ENCODE results near the gene MYADM. TPM values are rescaled to one million over a fixed set of nuclear protein-coding genes. Genes with fewer than 3 reads are reported as not detected.
A peak's percentile ranks its signal among the peaks of the same experiment; 100 is the strongest.

MYADM gene
- total and polyA plus RNA-seq, 2 donors (not counting 1 experiment from before 2014, with no cell fraction given), result 18.5 to 172 TPM

GRCh38 chr19:53868091-53868891, 608 bp downstream of the MYADM start:
- H3K27me3 Mint-ChIP-seq, result no peaks in the 10 kb centered on the region
- peaks cover 33 to 64% of the 10 kb centered on the region in 2 donors for H3K4me1 ChIP-seq (ENCODE audit: control insufficient read depth in 2 of 2, insufficient read depth in 2 of 2, low read length in 2 of 2)
- WGBS (ENCODE audit: insufficient coverage), result 3% methylated on average over 27 of the region's 37 CpGs
- no peak for TF ChIP-seq EZH2 (IDR thresholded peaks at IDR 0.05; ENCODE audit: borderline replicate concordance, insufficient read depth, low read depth, low read length, poor library complexity, severe bottlenecking)
- no peak for TF ChIP-seq CTCF (IDR thresholded peaks at IDR 0.05)
- intact Hi-C loops (cut with micrococcal nuclease), result loop anchor here (5.0 kb wide), 5 partner anchors 249 to 1696 kb away; partner anchors contain the start of genes KMT5C, LENG9, PRPF31 and TFPT
- peak overlapping the region; percentile 97 for H3K9ac ChIP-seq (ENCODE audit: low read length)
- H3K4me3 Mint-ChIP-seq, result peak overlapping the region; percentile 92
- H3K36me3 ChIP-seq (replicated peaks in 1 of 2; ENCODE audit: control extremely low read depth in 1 of 2, control insufficient read depth in 1 of 2, extremely low read depth in 1 of 2, insufficient read depth in 2 of 2, low read length in 1 of 2), result peaks cover 0 to 6% of the 10 kb centered on the region in 2 experiments
- H3K9me3 Mint-ChIP-seq (ENCODE audit: insufficient read depth), result no peaks in the 10 kb centered on the region
- no peaks in the 10 kb centered on the region for H3K27me3 ChIP-seq (replicated peaks in 1 of 4; ENCODE audit: control extremely low read depth in 1 of 4, control insufficient read depth in 3 of 4, insufficient read depth in 4 of 4, low read length in 3 of 4)
- no peak for ATAC-seq (ENCODE audit: low read depth)
- DNase-seq, result peak; percentile 62
- peaks cover 43% of the 10 kb centered on the region for H4K20me1 ChIP-seq (ENCODE audit: control insufficient read depth, insufficient read depth, low read length, poor library complexity, severe bottlenecking)
- peaks cover 23% of the 10 kb centered on the region for H3K79me2 ChIP-seq (ENCODE audit: control insufficient read depth, insufficient read depth, low read length)
- peaks cover 43% of the 10 kb centered on the region for H3K4me1 Mint-ChIP-seq
- H3K27ac Mint-ChIP-seq, result peak overlapping the region; percentile 99
- CTCF ChIA-PET, result interaction anchor here (0.9 to 1.3 kb wide), 2 partner anchors 9 to 15 kb away, joined by 5 read pairs; no protein-coding TSS in a partner anchor
- peak overlapping the region; percentile 97 for H3K4me2 ChIP-seq (replicated peaks; ENCODE audit: low read depth, low read length, poor library complexity, severe bottlenecking)
- H2AFZ ChIP-seq (ENCODE audit: insufficient read depth, low read depth, low read length, poor library complexity, severe bottlenecking), result peak overlapping the region; percentile 22
- H3K9me3 ChIP-seq (ENCODE audit: control extremely low read depth in 1 of 3, control insufficient read depth in 2 of 3, insufficient read depth in 1 of 3, low read length in 2 of 3), result peaks cover 0 to 17% (median 2%) of the 10 kb centered on the region in 3 donors
- H3K4me3 ChIP-seq (ENCODE audit: control extremely low read depth in 1 of 5, extremely low read depth in 1 of 5, insufficient read depth in 1 of 5, low read depth in 2 of 5, low read length in 4 of 5), result peak overlapping the region; percentile 82 to 100 (median 90)
- peak overlapping the region; percentile 98 for H3K27ac ChIP-seq (ENCODE audit: low read length in 2 of 2)
- POLR2A ChIA-PET, result interaction anchor here (0.5 to 0.6 kb wide), 2 partner anchors 20 to 27 kb away, joined by 3 to 11 read pairs; no protein-coding TSS in a partner anchor

All from B cell (primary cell).